HG02852 (cell line): ENCODE measurements around the gene H3-3A.

Experiments
- ATAC-seq: cut with Tn5 transposase; IDR thresholded peaks from one replicate; pipeline ENCODE4 v1.9.1; 2021; ENCODE audit warnings: mild to moderate bottlenecking, moderate library complexity; ENCODE audit not compliant: unreplicated experiment

The H3-3A gene

GRCh38 chr1:226052061-226052460 is 10.5 kb upstream of the H3-3A start:
- no peak for ATAC-seq

GRCh38 chr1:226054519-226055327 is 7.8 kb upstream of the H3-3A start:
- ATAC-seq: no peak

GRCh38 chr1:226059709-226060108 is 2.8 kb upstream of the H3-3A start:
- ATAC-seq: no peak

- no peak for ATAC-seq
Observed at GRCh38 chr1:226060427-226060826, 2.1 kb upstream of the H3-3A start.

- ATAC-seq: no peak
Observed at GRCh38 chr1:226061068-226061840, 1.3 kb upstream of the H3-3A start.

- peak; percentile 49 for ATAC-seq
Observed at GRCh38 chr1:226061841-226062557, 517 bp upstream of the H3-3A start.

- peak; percentile 10 for ATAC-seq
Observed at GRCh38 chr1:226063224-226063976, 884 bp downstream of the H3-3A start.

GRCh38 chr1:226063977-226064815 is 1.7 kb downstream of the H3-3A start:
- no peak for ATAC-seq

GRCh38 chr1:226064816-226065248 is 2.3 kb downstream of the H3-3A start:
- ATAC-seq: no peak

- no peak for ATAC-seq
Observed at GRCh38 chr1:226066415-226067078, 4.0 kb downstream of the H3-3A start.

GRCh38 chr1:226069811-226070489 is 7.4 kb downstream of the H3-3A start:
- ATAC-seq: no peak

- no peak for ATAC-seq
Observed at GRCh38 chr1:226072347-226072746, 9.8 kb downstream of the H3-3A start.

- no peak for ATAC-seq
Observed at GRCh38 chr1:226073184-226073950, 10.9 kb downstream of the H3-3A start.

GRCh38 chr1:226074046-226074445 is 11.5 kb downstream of the H3-3A start:
- no peak for ATAC-seq

- ATAC-seq: no peak
Observed at GRCh38 chr1:226076378-226076777, 13.9 kb downstream of the H3-3A start.

- ATAC-seq: no peak
Observed at GRCh38 chr1:226078374-226078773, 15.9 kb downstream of the H3-3A start.

GRCh38 chr1:226082587-226082917 is 20.0 kb downstream of the H3-3A start:
- no peak for ATAC-seq

GRCh38 chr1:226082959-226083301 is 20.4 kb downstream of the H3-3A start:
- peak; percentile 21 for ATAC-seq
